ENCODE measurements around the gene TAF1L. TPM values are rescaled to one million over a fixed set of nuclear protein-coding genes. Genes with fewer than 3 reads are reported as not detected.

The TAF1L gene
- polyA plus RNA-seq, 1 donor (not counting 4 experiments of a cell fraction or from before 2014, with no cell fraction given) = not detected

DNA sequence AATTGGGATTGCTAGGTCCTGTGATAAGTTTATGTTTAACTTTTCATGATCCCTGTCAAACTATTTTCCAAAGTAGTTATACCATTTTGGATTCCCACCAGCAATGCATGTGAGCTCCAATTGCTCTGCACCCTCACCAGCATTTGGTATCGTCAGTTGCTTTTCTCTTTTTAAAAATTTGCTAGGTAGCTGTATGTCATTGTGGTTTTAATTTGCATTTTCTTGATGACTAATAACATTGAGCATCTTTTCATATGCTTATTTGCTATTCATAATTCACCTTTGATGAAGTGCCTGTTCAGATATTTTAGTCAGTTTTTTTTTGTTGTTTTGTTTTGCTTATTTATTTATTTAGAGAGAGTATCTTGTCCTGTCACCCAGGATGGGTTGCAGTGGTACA is 12.5 kb downstream of the TAF1L start:
- no peak overlapping the region for H3K9ac ChIP-seq (ENCODE audit: control insufficient read depth, extremely low read depth, insufficient read depth, low read length)
- H3K9me1 ChIP-seq (ENCODE audit: control insufficient read depth, extremely low read depth, insufficient read depth, low read length) = peaks cover 2% of the 10 kb centered on the region
- FAIRE-seq (no peak), DNase-seq (ENCODE audit: low read depth, low spot score) (no peak)
- no peak overlapping the region for H3K27ac ChIP-seq (ENCODE audit: control insufficient read depth, insufficient read depth, low read length)
- H3K36me3 ChIP-seq (ENCODE audit: control insufficient read depth in 2 of 2, extremely low read depth in 1 of 2, insufficient read depth in 2 of 2, low read length in 2 of 2) = no peaks in the 10 kb centered on the region
- H3K4me3 ChIP-seq (ENCODE audit: control insufficient read depth in 2 of 3, extremely low read depth in 1 of 3, insufficient read depth in 2 of 3, low read depth in 1 of 3, low read length in 3 of 3) = no peak overlapping the region
- no peak overlapping the region for H2AFZ ChIP-seq (ENCODE audit: control insufficient read depth, low read length)
- peaks cover 7% of the 10 kb centered on the region for H3K4me1 ChIP-seq (ENCODE audit: control insufficient read depth, extremely low read depth, insufficient read depth, low read length)
- no peak for TF ChIP-seq EZH2 (IDR thresholded peaks at IDR 0.05; ENCODE audit: low read length)
- TF ChIP-seq, protein P1, sequence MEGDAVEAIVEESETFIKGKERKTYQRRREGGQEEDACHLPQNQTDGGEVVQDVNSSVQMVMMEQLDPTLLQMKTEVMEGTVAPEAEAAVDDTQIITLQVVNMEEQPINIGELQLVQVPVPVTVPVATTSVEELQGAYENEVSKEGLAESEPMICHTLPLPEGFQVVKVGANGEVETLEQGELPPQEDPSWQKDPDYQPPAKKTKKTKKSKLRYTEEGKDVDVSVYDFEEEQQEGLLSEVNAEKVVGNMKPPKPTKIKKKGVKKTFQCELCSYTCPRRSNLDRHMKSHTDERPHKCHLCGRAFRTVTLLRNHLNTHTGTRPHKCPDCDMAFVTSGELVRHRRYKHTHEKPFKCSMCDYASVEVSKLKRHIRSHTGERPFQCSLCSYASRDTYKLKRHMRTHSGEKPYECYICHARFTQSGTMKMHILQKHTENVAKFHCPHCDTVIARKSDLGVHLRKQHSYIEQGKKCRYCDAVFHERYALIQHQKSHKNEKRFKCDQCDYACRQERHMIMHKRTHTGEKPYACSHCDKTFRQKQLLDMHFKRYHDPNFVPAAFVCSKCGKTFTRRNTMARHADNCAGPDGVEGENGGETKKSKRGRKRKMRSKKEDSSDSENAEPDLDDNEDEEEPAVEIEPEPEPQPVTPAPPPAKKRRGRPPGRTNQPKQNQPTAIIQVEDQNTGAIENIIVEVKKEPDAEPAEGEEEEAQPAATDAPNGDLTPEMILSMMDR (optimal IDR thresholded peaks at IDR 0.05 in 1 of 3, IDR thresholded peaks at IDR 0.05 in 1 of 3, conservative IDR thresholded peaks at IDR 0.05 in 1 of 3; ENCODE audit: extremely low read depth in 1 of 3, insufficient read depth in 2 of 3, low read length in 3 of 3) = no peak
- no peaks in the 10 kb centered on the region for H3K79me2 ChIP-seq (ENCODE audit: control insufficient read depth, insufficient read depth, low read length)
- no peak overlapping the region for H3K4me2 ChIP-seq (ENCODE audit: control insufficient read depth, extremely low read depth, insufficient read depth, low read depth, low read length)
- H3K27me3 ChIP-seq (ENCODE audit: control insufficient read depth, extremely low read depth, insufficient read depth, low read length) = peaks cover 3% of the 10 kb centered on the region
- H4K20me1 ChIP-seq (ENCODE audit: control insufficient read depth, extremely low read depth, insufficient read depth, low read length) = no peaks in the 10 kb centered on the region
- no peaks in the 10 kb centered on the region for H3K9me3 ChIP-seq (ENCODE audit: control insufficient read depth, low read depth, low read length)
- dilution Hi-C loops (cut with MboI; ENCODE audit: extremely low pct_ligation_motif_present, low sequenced_read_pairs) = no loop called here

DNA sequence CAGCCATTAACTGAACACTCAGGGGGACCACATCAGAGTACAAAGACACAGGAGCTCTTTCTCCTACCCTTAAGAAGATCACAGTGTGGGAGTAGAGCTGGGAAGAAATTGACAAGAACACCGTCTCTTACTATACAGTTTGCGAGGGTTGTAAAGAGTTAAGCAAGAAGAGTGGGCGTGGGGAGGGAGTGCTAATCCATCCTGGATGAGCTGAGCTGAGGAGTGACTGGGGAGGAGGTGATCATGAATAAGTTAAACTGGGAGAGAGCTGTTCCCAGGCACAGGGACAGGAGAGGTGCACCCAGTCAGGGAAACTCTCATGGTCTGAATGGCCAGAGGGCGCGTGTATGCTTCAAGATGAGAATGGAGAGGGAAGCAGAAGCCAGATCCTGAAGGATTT is 17.2 kb downstream of the TAF1L start:
- Histone ChIP-seq H2AFZ (ENCODE audit: control insufficient read depth, low read length) (no peak overlapping the region), H3K4me2 (ENCODE audit: control insufficient read depth, extremely low read depth, insufficient read depth, low read depth, low read length) (no peak overlapping the region), H3K4me1 (ENCODE audit: control insufficient read depth, extremely low read depth, insufficient read depth, low read length) (no peaks in the 10 kb centered on the region), H3K4me3 (ENCODE audit: control insufficient read depth in 2 of 3, extremely low read depth in 1 of 3, insufficient read depth in 2 of 3, low read depth in 1 of 3, low read length in 3 of 3) (no peak overlapping the region), H3K27ac (ENCODE audit: control insufficient read depth, insufficient read depth, low read length) (no peak overlapping the region), H4K20me1 (ENCODE audit: control insufficient read depth, extremely low read depth, insufficient read depth, low read length) (no peaks in the 10 kb centered on the region), H3K27me3 (ENCODE audit: control insufficient read depth, extremely low read depth, insufficient read depth, low read length) (peaks cover 3% of the 10 kb centered on the region), H3K79me2 (ENCODE audit: control insufficient read depth, insufficient read depth, low read length) (no peaks in the 10 kb centered on the region), H3K9me3 (ENCODE audit: control insufficient read depth, low read depth, low read length) (no peaks in the 10 kb centered on the region), H3K9me1 (ENCODE audit: control insufficient read depth, extremely low read depth, insufficient read depth, low read length) (no peaks in the 10 kb centered on the region), H3K36me3 (ENCODE audit: control insufficient read depth in 2 of 2, extremely low read depth in 1 of 2, insufficient read depth in 2 of 2, low read length in 2 of 2) (no peaks in the 10 kb centered on the region), H3K9ac (ENCODE audit: control insufficient read depth, extremely low read depth, insufficient read depth, low read length) (no peak overlapping the region)
- DNase-seq (ENCODE audit: low read depth, low spot score) (no peak), FAIRE-seq (no peak)
- dilution Hi-C loops (cut with MboI; ENCODE audit: extremely low pct_ligation_motif_present, low sequenced_read_pairs) = no loop called here
- TF ChIP-seq, protein P1 (optimal IDR thresholded peaks at IDR 0.05 in 1 of 3, IDR thresholded peaks at IDR 0.05 in 1 of 3, conservative IDR thresholded peaks at IDR 0.05 in 1 of 3; ENCODE audit: extremely low read depth in 1 of 3, insufficient read depth in 2 of 3, low read length in 3 of 3) = no peak
- TF ChIP-seq EZH2 (IDR thresholded peaks at IDR 0.05; ENCODE audit: low read length) = no peak

All from keratinocyte (primary cell).